IPS DF 4.7 (cell line): ENCODE measurements around the gene CSTF3.
"Not testable (repeated sequence)": the region's sequence is repeated elsewhere in the genome, so short reads cannot be mapped to it uniquely, and the experiment has no call there.

Source experiments
- DNase-seq: peaks from one replicate; pipeline ENCODE4 v3.0.0-alpha.2; 2013; ENCODE audit warnings: low spot score; ENCODE audit errors: extremely low read depth

CSTF3 gene

DNA sequence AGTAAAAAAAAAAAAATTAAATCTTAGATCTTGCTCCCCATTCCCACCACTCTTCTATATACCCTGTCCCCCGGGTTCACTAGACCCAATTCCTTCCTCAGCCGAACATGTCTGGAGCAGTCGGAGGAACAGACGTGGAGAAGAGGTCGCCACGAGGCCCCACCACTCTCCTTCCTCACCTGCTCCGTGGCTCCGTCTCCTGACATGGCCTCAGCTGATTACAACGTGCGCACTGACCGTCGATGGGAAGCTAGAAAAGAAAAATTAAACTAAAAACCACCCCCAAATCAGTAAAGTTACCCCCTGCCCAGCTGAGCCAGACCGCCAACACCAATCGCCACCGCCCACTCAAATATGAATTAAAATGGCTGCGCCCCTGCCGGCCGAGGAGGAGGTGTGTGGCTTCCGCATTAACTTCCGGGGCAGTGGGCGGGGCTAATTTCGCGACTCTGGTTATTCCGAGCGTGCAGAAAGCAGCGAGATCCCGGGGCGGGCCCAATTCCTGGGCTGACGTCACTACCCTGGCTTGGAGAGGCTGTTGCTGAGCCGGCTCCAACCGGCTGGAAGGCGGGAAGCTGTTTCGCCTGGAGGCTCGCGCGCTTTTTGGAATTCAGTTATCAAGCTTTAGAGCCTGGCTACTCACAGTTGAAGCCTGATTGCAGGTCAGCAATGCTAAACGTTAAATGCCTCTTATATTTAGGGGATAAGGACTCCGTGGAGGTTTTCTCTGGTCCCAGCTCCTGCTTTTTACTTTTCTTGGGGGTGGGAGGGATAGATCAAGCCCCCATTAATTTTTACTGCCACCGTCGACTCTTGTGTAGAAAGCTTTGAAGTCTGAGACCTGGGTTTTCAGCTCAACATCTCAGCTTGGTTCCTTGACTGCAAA lies at the start of gene CSTF3:
Gene CSTF3 (minus strand): TSS at position 361 of the 886 bp plus-strand sequence. CDS start 155 bp downstream, at position 206.
- DNase-seq = peak; percentile 96

DNA sequence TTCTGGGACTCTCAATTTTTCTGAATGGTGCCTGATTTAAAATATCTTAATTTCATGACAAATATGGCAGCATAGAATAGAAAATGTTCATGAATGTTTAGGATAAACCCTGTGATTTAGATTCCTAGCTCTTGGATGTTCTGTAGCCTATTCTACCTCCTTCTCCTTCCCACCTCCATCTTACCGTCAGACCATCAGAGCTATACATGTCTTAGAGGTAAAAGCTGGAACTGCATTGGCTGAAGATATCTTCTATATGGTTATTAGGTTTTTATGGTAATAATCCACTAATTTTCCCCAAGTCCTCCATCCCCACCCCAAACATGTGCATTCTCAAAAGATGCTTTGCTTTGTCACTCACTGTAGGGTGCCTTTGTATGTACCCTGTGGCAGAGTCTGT lies 46.9 kb upstream of the CSTF3 start:
- DNase-seq = no peak

DNA sequence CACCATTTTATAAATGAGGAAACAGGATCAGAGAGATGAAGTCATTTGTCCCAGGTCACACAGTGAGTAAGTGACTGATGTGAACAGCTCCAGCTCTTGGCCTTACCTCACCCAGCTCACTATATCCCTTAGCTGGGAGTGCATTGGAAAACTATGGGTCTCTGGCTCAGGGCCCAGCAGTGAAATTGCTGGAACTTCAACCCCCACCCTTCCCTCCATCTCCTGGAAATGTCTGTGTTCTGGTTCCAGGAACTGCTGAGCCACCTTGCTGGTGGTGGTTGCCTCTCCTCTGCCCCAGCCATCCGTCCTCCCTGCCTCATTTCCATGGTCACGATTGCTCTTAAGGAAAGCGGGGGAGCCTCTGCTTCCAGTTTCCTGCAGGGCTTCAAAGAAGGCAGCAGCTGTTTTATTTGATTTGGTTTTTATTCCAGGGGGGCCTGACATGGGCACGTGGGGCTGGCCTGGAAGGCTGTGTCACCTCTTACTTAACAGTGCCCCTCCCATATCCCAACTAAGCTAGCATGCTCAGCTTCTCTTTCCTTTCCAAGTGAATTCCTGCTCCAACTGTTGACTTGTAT lies 46.2 kb upstream of the CSTF3 start:
- DNase-seq = no peak

DNA sequence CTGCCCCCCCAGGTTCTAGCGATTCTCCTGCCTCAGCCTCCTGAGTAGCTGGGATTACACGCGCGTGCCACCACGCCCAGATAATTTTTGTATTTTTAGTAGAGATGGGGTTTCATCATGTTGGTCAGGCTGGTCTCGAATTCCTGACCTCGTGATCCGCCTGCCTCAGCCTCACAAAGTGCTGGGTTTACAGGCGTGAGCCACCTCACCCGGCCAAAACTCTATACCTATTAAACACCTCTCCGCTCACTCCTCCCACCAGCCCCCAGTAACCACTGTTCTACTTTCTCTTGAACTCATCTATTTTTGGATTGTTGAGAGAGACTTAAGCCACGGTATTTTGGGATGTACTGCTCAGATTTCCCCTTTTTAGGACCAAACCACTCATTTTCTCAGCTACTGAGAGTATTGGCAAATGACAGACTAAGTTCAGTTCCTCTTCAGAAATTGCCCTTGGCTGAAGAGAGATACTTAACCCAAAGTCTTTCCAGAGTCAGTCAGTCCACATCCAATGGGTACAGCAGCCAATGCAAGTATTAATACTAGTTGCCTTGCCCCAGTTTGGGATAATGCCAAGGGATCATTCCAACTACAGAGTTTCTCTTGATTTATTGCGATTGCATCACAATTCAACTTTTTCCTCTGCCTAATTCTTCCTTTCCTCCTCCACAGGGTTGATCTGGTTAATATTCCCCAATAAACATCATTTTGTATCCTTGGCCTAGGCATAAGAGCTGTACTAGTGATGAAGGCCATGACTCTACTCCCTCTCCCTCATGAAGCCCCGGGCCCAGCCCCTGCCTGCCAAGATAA lies 36.8 kb upstream of the CSTF3 start:
- DNase-seq = no peak

DNA sequence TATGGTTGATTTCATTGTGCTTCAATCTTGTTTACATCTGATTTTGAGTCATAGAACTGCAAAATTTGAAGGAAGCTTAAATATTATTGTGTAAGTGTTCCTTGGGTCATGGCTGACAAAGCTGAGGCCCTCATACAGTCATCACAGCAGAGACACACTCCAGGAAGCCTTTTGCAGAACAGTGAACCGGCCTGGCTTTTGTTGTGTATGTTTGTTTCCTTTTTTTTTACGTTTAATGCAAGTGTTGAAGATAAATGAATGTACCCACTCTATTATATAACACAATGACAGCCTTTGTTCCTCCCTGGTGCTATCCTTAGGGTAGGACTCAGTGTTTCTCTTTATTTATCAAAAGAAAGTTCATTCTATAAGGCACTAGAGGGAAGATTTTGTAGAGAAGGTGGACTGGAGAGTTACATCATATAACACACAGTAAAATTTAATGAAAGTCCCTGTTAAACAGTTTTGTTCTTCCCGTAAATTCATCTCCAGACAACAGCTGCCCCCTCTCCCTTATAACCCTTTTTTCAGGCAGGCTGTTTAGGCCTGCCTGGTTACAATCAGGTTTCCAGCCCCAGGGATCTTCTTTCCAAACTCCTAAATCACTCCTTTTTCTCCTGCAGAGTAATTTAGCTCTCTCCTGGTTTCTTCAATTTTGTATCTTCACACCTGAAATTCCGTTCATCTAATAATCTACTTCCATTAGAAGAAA lies 34.3 kb upstream of the CSTF3 start:
- DNase-seq = no peak

DNA sequence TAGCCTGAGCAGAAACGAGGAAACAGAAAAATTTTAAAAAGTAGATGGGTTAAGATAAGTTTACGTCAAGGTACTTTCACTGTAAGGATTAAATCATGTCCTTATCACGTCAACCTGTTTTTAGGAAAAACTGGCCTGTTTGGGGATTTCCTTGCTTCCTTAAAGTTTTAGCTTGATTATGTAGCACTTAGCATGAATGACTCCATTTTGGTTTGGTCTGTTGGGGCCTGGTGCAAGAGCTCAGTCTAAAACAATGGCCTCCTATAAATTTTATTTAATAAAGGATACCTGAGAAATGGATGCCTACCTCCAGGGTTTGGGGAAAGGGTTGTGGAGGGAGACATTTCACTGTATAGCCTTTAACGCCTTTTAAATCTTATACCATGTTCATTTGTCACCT lies 33.2 kb upstream of the CSTF3 start:
- DNase-seq = no peak

DNA sequence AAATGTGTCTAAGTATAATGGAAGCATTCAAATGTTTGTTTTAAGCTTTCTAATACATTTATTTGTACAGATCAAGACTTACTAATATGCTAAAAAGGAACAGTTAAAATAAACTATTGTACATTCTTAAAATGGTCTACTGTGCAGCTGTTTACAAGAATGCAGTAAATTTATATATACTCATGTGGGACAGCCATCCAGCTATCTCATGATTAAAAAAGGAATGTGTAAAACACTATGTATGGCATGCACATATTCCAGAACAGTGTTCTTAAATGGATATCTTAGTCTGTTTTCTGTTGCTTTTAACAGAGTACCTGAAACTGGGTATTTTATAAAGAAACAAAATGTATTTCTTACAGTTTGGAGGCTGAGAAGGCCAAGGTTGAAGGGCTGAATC lies 30.2 kb upstream of the CSTF3 start:
- DNase-seq = no peak

DNA sequence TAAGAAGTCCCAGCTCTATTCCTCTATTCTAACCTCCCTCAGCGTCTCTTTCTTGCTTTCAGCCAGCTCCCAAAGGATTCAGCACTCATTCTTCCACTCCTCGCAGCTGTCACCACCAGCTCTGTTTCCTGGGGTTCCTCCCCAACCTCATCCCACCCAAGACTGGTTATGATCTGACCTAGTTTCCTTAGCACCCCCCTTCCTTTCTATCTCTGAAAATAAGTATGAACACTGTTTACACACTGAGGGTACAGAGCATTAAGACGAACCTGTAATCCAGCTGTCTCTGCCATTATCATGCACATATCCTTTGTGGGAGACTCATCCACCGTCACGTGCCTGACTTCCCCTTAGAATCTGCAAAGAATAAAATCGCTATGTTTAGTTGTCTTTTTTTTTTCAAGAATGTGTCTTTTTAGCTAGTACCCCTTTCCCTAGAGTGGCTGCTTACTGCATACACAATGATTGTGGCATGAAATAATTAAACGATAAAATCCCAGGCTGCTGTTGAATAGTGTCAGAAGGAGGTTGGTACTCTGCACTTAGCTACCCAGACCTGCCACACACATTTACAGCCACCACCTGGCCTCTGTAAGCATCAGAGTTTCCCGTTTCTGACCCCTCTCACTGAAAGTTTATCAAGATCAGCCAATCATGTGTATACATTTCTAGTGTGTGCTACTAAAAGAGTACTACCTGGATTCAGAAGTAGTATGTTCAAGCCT lies 26.9 kb upstream of the CSTF3 start:
- DNase-seq = no peak

DNA sequence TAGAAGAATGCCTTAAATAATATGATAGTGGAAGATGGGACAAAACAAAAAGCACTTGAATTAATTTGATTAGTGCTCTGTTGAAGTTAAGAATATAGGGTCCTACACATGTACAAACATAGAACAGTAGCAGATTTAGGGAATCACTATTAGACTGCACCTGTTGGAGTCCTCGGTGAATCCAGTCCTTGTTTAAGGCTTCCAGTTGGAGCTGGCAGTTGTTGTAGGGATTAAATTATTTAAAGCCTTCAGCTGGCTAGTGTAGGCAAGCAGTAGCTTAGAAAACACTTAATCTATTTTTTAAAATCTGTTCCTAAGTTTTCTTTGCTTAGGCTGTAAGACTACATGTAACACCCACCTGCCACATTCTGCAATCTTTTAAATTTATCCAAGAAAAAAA lies 24.5 kb upstream of the CSTF3 start:
- no peak for DNase-seq

DNA sequence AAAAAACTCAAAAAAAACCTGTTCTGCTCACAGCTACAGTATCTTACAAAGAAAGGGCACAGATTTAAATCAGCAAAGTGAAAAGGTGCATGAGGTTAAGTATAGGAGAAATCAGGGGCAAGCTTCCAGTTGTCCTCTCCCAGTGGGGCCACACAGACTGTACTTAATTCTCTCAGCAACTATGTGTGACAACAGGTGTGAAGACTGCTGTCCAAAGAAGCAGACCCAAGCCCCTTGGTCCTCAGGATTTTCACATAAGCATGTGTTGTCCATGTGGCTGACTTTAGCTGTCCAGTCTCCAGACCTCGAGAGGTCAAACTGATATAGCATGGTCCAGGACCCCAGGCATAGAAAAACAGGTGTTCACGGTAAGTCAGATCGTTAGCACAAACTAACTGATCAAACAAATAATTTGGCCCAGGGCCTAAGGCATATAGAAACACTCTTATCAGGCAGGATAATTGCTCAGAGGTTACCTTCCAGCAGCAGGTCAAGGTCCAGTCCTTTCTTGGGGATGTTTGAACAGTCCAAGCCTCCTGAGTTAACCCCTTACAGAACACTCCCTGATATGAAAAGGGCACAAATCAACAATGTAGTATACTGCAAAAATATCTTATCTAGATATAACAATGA lies 21.1 kb upstream of the CSTF3 start:
- no peak for DNase-seq

DNA sequence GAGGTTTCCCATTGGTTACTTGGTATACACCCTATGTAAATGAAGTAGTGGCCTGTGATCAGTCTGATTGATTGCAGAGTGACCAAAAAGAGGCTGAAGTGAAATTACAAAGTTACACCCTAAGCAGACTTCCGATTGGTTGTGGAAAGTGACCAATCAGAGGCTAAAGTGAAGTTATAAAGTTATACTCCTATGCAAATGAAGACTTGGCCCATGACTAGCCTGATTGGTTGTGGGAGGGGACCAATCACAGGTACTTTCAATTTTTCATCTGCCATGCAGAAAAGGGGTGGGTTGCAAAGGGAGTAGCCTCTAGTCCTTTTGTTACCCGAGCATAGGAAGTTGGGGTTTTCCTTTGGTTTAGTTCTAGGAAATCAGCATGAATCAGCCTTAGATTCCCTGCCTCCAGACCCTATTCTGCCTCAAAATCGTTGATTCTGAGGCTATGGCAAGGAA lies 18.1 kb upstream of the CSTF3 start:
- DNase-seq = no peak

DNA sequence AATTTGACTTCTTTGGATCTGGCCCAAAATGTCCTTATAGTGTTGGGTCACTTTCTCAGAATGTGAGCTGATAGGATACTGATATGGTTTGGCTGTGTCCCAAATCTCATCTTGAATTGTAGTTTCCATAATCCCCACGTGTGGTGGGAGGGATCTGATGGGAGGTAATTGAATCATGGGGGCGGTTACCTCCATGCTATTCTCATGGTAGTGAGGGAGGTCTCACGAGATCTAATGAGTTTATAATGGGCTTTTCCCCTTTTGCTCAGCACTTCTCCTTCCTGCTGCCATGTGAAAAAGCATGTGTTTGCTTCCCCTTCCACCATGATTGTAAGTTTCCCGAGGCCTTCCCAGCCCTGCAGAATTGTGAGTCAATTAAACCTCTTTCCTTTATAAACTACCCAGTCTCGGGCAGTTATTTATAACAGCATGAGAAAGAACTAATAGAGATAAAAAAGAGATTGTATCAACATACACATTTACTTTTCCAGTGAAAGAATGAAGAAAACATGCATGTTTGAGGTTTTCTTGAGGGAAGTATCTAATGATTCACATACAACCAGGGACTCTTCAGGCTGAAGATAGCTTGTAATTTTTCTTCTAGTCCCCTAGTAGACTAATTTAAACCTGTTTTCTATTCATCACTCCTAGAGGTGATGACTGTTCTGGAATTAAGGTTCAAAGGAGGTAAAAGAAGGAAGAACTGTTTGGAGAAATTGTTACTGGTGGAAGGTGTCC lies 17.3 kb upstream of the CSTF3 start:
- DNase-seq = no peak

DNA sequence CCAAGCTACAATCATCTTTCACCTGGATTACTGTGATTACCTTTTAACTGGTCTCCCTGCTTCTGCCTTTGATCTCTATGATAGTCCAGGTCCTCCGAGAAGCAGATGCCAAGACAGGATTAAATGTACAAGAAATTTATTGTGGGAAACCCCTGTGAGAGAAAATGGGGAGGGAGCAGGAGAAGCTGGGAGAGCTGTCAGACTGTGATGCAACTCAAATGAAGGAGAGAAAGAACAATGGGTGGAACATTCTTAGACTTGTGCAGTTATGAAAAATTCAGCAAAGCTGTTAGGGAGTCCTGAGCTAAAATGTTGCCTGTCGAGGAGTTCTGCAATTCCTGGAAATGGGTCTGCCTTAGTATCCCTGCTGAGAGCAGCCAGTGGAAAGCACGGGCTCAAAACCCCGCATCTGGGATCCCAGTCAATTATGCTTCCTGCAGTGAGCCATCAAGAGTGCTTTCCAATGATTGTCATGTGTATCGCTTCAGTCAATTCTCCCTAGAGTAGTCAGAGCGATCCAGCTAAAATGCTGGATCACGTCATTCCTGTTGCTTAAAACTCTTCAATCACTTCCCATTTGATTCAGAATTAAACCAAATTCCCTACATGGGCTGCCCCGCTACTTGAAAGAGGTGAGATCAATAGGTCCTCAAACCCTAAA lies 16.5 kb upstream of the CSTF3 start:
- no peak for DNase-seq

DNA sequence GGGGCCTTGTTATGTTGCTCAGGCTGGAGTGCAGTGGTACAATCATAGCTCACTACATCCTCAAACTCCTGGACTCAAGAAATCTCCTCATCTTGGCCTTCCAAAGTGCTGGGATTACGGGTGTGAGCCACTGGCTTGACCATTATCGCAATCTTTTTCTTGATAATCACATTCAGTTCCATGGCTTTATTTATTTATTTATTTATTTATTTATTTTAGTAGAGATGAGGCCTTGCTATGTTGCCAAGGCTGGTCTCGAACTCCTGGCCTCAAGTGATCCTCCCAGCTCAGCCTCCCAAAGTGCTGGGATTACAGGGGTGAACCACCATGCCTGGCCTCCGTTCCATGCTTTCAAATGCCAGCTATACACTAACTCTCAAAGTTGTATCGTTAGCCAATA lies 15.5 kb upstream of the CSTF3 start:
- DNase-seq = not testable (repeated sequence)

DNA sequence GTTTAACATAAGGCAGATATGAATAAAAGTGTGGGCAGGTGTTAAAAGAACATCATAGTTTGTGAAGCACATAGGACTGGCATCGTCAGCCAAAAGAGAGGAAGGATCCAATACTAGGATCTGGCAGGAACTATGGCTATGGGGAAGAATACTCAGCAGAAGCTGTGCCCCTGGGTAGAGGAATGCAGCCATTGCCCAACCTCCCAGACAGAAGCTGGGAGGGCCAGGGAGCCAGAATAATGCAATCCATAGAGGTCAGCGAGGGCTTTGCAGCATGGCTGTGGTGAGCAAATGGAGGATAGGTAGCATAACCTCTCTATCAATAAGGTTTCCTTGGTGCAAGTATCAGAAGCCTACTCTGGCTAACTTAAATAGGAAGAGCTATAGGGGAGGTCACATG lies 11.7 kb upstream of the CSTF3 start:
- DNase-seq = no peak

DNA sequence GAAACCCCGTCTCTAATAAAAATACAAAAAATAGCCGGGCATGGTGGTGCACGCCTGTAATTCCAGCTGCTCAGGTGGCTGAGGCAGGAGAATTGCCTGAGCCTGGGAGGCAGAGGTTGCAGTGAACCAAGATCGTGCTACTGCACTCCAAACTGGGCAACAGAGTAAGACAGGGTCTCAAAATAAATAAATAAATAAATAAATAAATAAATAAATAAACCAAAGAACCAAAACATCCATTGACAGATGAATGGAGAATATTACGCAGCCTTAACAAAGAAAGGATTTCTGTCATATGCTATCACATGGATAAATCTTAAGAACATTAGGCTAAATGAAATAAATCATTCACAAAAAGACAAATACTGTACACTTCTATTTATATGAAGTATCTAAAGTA lies 11.1 kb upstream of the CSTF3 start:
- DNase-seq = no peak

DNA sequence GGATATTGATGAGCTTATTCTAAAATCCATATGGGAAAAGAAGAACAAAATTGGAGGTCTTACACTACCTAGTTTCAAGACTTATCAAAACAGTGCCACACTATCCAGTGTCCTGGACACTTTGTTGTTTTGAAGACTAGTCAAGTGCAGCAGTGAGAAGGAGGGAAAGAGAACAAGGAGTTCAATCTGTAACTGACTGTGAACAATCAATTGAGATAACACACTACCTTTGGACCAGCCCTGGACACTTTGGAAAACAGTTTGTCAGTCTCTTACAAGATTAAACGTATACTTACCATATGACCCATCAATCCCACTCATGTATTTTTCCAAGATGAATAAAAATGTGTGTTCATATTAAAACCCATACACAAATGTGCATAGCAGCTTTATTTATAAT lies 10.0 kb upstream of the CSTF3 start:
- DNase-seq = no peak

DNA sequence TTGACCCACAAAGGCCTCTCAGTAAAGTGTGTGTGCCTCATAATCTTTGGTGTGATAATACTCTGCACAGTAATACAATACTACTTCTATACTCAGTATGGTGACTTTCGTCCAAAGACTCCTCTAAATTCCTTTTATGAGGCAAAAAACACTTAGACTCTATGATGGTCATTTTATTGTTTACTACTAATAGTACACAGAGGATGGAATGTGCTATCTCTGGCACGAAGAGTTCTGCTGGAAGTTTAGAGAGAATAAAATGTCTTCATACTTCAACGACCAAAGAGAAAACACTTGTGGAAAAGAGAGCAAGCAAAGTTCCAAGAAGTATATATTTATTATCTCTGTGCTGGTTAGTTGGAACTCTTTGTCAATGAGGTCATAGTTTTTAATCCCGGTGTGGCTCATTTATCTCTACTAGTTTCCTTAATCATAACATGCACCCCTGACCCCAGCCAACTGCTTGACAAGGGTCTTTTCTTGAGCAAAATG lies 7.5 kb upstream of the CSTF3 start:
- DNase-seq = no peak

DNA sequence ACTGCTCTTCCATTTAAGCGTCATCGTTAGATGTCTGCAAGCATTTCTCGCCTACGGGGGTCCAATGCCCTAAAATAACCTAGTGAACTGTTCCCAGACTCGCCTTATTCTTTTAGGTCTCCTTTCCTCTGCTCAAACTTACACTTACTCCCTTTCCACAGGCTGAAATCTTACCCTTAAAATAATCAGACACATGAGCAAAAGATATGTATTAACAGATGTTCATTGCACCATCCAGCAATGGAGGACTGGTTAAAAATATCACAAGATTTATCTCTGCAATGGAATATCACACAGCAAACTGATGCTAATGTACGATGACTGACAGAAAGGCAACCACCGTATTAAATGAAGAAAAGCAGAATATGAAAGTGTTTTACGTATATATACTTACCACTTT lies 1.6 kb upstream of the CSTF3 start:
- no peak for DNase-seq
